Activated naive CD8-positive, alpha-beta T cell (primary cell): ENCODE results near the gene GOLGA8B.
"Not testable (repeated sequence)": the region's sequence is repeated elsewhere in the genome, so short reads cannot be mapped to it uniquely, and the experiment has no call there.

Experiments
- H3K27ac Mint-ChIP-seq: one replicate; pipeline ENCODE4 v1.8.0; 2021; ENCODE audit warnings: mixed read lengths
- H3K27me3 Mint-ChIP-seq: one replicate; pipeline ENCODE4 v1.8.0; 2021; ENCODE audit warnings: mixed read lengths
- H3K36me3 Mint-ChIP-seq: one replicate; pipeline ENCODE4 v1.8.0; 2021; ENCODE audit warnings: mixed read lengths
- H3K4me1 Mint-ChIP-seq: one replicate; pipeline ENCODE4 v1.8.0; 2021; ENCODE audit warnings: low read depth, mixed read lengths
- H3K4me3 Mint-ChIP-seq: one replicate; pipeline ENCODE4 v1.8.0; 2021; ENCODE audit warnings: mild to moderate bottlenecking, mixed read lengths
- H3K9me3 Mint-ChIP-seq: one replicate; pipeline ENCODE4 v1.8.0; 2021; ENCODE audit warnings: low read depth, mixed read lengths

The GOLGA8B gene

GRCh38 chr15:34581687-34582460, 1.6 kb downstream of the GOLGA8B start:
- Mint-ChIP-seq H3K27ac (peak overlapping the region; percentile 73), H3K4me1 (peaks cover 47% of the 10 kb centered on the region), H3K4me3 (peak overlapping the region; percentile 90)
- not testable (repeated sequence) for H3K9me3 Mint-ChIP-seq, H3K27me3 Mint-ChIP-seq, H3K36me3 Mint-ChIP-seq

GRCh38 chr15:34581043-34581365, 2.4 kb downstream of the GOLGA8B start:
- Mint-ChIP-seq H3K27me3 (no peaks in the 10 kb centered on the region), H3K9me3 (no peaks in the 10 kb centered on the region), H3K4me1 (peaks cover 56% of the 10 kb centered on the region), H3K27ac (no peak overlapping the region), H3K4me3 (no peak overlapping the region), H3K36me3 (no peaks in the 10 kb centered on the region)

- H3K4me3 Mint-ChIP-seq, H3K9me3 Mint-ChIP-seq, H3K36me3 Mint-ChIP-seq, H3K27me3 Mint-ChIP-seq, H3K27ac Mint-ChIP-seq: not testable (repeated sequence)
- peaks cover 59% of the 10 kb centered on the region for H3K4me1 Mint-ChIP-seq
Measured at GRCh38 chr15:34580251-34581042, 3.0 kb downstream of the GOLGA8B start.

GRCh38 chr15:34578283-34578674, 5.2 kb downstream of the GOLGA8B start:
- peak overlapping the region; percentile 93 for H3K27ac Mint-ChIP-seq
- no peaks in the 10 kb centered on the region for H3K27me3 Mint-ChIP-seq
- no peaks in the 10 kb centered on the region for H3K9me3 Mint-ChIP-seq
- peak overlapping the region; percentile 74 for H3K4me3 Mint-ChIP-seq
- H3K36me3 Mint-ChIP-seq, result no peaks in the 10 kb centered on the region
- H3K4me1 Mint-ChIP-seq, result peaks cover 62% of the 10 kb centered on the region

GRCh38 chr15:34577658-34578282, 5.7 kb downstream of the GOLGA8B start:
- Mint-ChIP-seq H3K4me3 (peak overlapping the region; percentile 74), H3K4me1 (peaks cover 64% of the 10 kb centered on the region), H3K27ac (peak overlapping the region; percentile 93)
- not testable (repeated sequence) for H3K9me3 Mint-ChIP-seq, H3K27me3 Mint-ChIP-seq, H3K36me3 Mint-ChIP-seq

GRCh38 chr15:34575035-34575434, 8.4 kb downstream of the GOLGA8B start:
- not testable (repeated sequence) for H3K36me3 Mint-ChIP-seq, H3K4me3 Mint-ChIP-seq, H3K9me3 Mint-ChIP-seq, H3K27me3 Mint-ChIP-seq, H3K27ac Mint-ChIP-seq
- peaks cover 57% of the 10 kb centered on the region for H3K4me1 Mint-ChIP-seq

GRCh38 chr15:34572921-34573320, 10.5 kb downstream of the GOLGA8B start:
- H3K4me3 Mint-ChIP-seq, result not testable (repeated sequence)
- peaks cover 38% of the 10 kb centered on the region for H3K4me1 Mint-ChIP-seq

GRCh38 chr15:34572019-34572641, 11.3 kb downstream of the GOLGA8B start:
- H3K4me1 Mint-ChIP-seq, result peaks cover 36% of the 10 kb centered on the region
- H3K9me3 Mint-ChIP-seq, H3K27me3 Mint-ChIP-seq, H3K36me3 Mint-ChIP-seq, H3K27ac Mint-ChIP-seq, H3K4me3 Mint-ChIP-seq: not testable (repeated sequence)

More at GRCh38 chr15:34572921-34573320, 10.5 kb downstream of the GOLGA8B start:
- not testable (repeated sequence) for H3K27ac Mint-ChIP-seq, H3K27me3 Mint-ChIP-seq, H3K9me3 Mint-ChIP-seq, H3K36me3 Mint-ChIP-seq

- not testable (repeated sequence) for H3K36me3 Mint-ChIP-seq, H3K4me3 Mint-ChIP-seq, H3K27ac Mint-ChIP-seq, H3K9me3 Mint-ChIP-seq, H3K27me3 Mint-ChIP-seq
- H3K4me1 Mint-ChIP-seq, result peaks cover 20% of the 10 kb centered on the region
Measured at GRCh38 chr15:34569670-34570396, 13.6 kb downstream of the GOLGA8B start.

GRCh38 chr15:34567174-34567573, 16.3 kb downstream of the GOLGA8B start:
- not testable (repeated sequence) for H3K27ac Mint-ChIP-seq, H3K9me3 Mint-ChIP-seq, H3K36me3 Mint-ChIP-seq, H3K27me3 Mint-ChIP-seq, H3K4me3 Mint-ChIP-seq
- H3K4me1 Mint-ChIP-seq, result peaks cover 14% of the 10 kb centered on the region

- H3K9me3 Mint-ChIP-seq, H3K27ac Mint-ChIP-seq, H3K4me3 Mint-ChIP-seq, H3K36me3 Mint-ChIP-seq, H3K4me1 Mint-ChIP-seq, H3K27me3 Mint-ChIP-seq: not testable (repeated sequence)
Measured at GRCh38 chr15:34564711-34565110, 18.7 kb downstream of the GOLGA8B start.

GRCh38 chr15:34560814-34561213, 22.6 kb downstream of the GOLGA8B start:
- not testable (repeated sequence) for H3K27ac Mint-ChIP-seq, H3K9me3 Mint-ChIP-seq, H3K27me3 Mint-ChIP-seq, H3K4me1 Mint-ChIP-seq, H3K36me3 Mint-ChIP-seq, H3K4me3 Mint-ChIP-seq

GRCh38 chr15:34559764-34560163, 23.7 kb downstream of the GOLGA8B start:
- not testable (repeated sequence) for H3K27me3 Mint-ChIP-seq, H3K9me3 Mint-ChIP-seq, H3K4me1 Mint-ChIP-seq, H3K27ac Mint-ChIP-seq, H3K4me3 Mint-ChIP-seq, H3K36me3 Mint-ChIP-seq

- H3K4me1 Mint-ChIP-seq, H3K27me3 Mint-ChIP-seq, H3K36me3 Mint-ChIP-seq, H3K27ac Mint-ChIP-seq, H3K9me3 Mint-ChIP-seq, H3K4me3 Mint-ChIP-seq: not testable (repeated sequence)
Measured at GRCh38 chr15:34555162-34555561, 28.3 kb downstream of the GOLGA8B start.

- H3K9me3 Mint-ChIP-seq, H3K27ac Mint-ChIP-seq, H3K4me3 Mint-ChIP-seq, H3K36me3 Mint-ChIP-seq, H3K4me1 Mint-ChIP-seq, H3K27me3 Mint-ChIP-seq: not testable (repeated sequence)
Measured at GRCh38 chr15:34554716-34555115, 28.7 kb downstream of the GOLGA8B start.
